ENCODE results near the gene DAAM2.

- TF ChIP-seq ZBED1 (IDR thresholded peaks at IDR 0.05) (no peak), POLR2A (conservative IDR thresholded peaks at IDR 0.05) (no peak), POLR2AphosphoS5 (IDR thresholded peaks at IDR 0.05; ENCODE audit: control insufficient read depth, insufficient read depth, low read depth, low read length) (no peak), CTCF (IDR thresholded peaks at IDR 0.05 in 2 of 3, conservative IDR thresholded peaks at IDR 0.05 in 1 of 3; ENCODE audit: insufficient read depth in 2 of 3, low read depth in 1 of 3, low read length in 3 of 3) (no peak), FOS (IDR thresholded peaks at IDR 0.05; ENCODE audit: extremely low read depth, insufficient read length) (no peak), HNRNPUL1 (IDR thresholded peaks at IDR 0.05; ENCODE audit: low read length) (no peak), HDAC2 (IDR thresholded peaks at IDR 0.05) (no peak), ZNF280B (CRISPR knock-in tag; IDR thresholded peaks at IDR 0.05) (no peak)
Observed at GRCh38 chr6:39901116-39901655, 109.0 kb downstream of the DAAM2 start.
